ENCODE results near the gene EXOG. TPM values are rescaled to one million over a fixed set of nuclear protein-coding genes. Genes with fewer than 3 reads are reported as not detected.

EXOG gene
- total and polyA plus RNA-seq, 7 donors = 2.9 to 14.5 (median 4.5) TPM

GRCh38 chr3:38560996-38561717 lies 65.0 kb downstream of the EXOG start:
- H3K27ac ChIP-seq = no peak overlapping the region
- DNase-seq (peak in 1 of 2 donors; percentile 22), ATAC-seq (peak in 2 of 4 donors; percentile 13 to 61)
- H3K36me3 ChIP-seq (ENCODE audit: insufficient read depth in 1 of 2, low read depth in 1 of 2) = no peaks in the 10 kb centered on the region
- TF ChIP-seq CTCF (IDR thresholded peaks at IDR 0.05) = no peak
- intact Hi-C loops (cut with DNase I) = no loop called here
- no peaks in the 10 kb centered on the region for H3K9me3 ChIP-seq
- no peak overlapping the region for H3K4me3 ChIP-seq
- H3K4me1 ChIP-seq = no peaks in the 10 kb centered on the region
- H3K27me3 ChIP-seq (ENCODE audit: insufficient read depth in 3 of 3, low read length in 2 of 3) = no peaks in the 10 kb centered on the region
- 68 to 73% (median 72%) methylated on average over 7 of the region's 7 CpGs for WGBS, 3 donors

- no peak for ATAC-seq
- H3K4me1 ChIP-seq = no peaks in the 10 kb centered on the region
- no peak overlapping the region for H3K4me3 ChIP-seq
- H3K27me3 ChIP-seq (ENCODE audit: insufficient read depth in 3 of 3, low read length in 2 of 3) = no peaks in the 10 kb centered on the region
- H3K36me3 ChIP-seq (ENCODE audit: insufficient read depth in 1 of 2, low read depth in 1 of 2) = no peaks in the 10 kb centered on the region
- 80 to 83% (median 80%) methylated on average over 10 of the region's 10 CpGs for WGBS, 3 donors
- peak in 1 of 2 donors; percentile 25 for DNase-seq
- H3K27ac ChIP-seq = no peak overlapping the region
- no peaks in the 10 kb centered on the region for H3K9me3 ChIP-seq
- TF ChIP-seq CTCF (IDR thresholded peaks at IDR 0.05) = no peak
- intact Hi-C loops (cut with DNase I) = no loop called here
Observed at GRCh38 chr3:38561746-38562466, 65.8 kb downstream of the EXOG start.

- no peak for TF ChIP-seq CTCF (IDR thresholded peaks at IDR 0.05)
- Histone ChIP-seq H3K27me3 (ENCODE audit: insufficient read depth in 3 of 3, low read length in 2 of 3) (no peaks in the 10 kb centered on the region), H3K36me3 (ENCODE audit: insufficient read depth in 1 of 2, low read depth in 1 of 2) (no peaks in the 10 kb centered on the region), H3K4me3 (no peak overlapping the region), H3K27ac (no peak overlapping the region), H3K9me3 (no peaks in the 10 kb centered on the region), H3K4me1 (no peaks in the 10 kb centered on the region)
- DNase-seq (peak in 1 of 2 donors; percentile 30), ATAC-seq (no peak)
- intact Hi-C loops (cut with DNase I) = no loop called here
- WGBS, 3 donors = 95 to 98% (median 96%) methylated on average over 7 of the region's 7 CpGs
Observed at GRCh38 chr3:38562467-38562925, 66.4 kb downstream of the EXOG start.

- intact Hi-C loops (cut with DNase I) = no loop called here
- 85 to 87% (median 86%) methylated on average over 14 to 15 of the region's 15 CpGs for WGBS, 3 donors
- TF ChIP-seq CTCF (IDR thresholded peaks at IDR 0.05) = no peak
- no peaks in the 10 kb centered on the region for H3K27me3 ChIP-seq (ENCODE audit: insufficient read depth in 3 of 3, low read length in 2 of 3)
- H3K4me3 ChIP-seq = no peak overlapping the region
- H3K9me3 ChIP-seq = no peaks in the 10 kb centered on the region
- peak in 1 of 2 donors; percentile 38 for DNase-seq
- ATAC-seq = no peak
- H3K4me1 ChIP-seq = no peaks in the 10 kb centered on the region
- no peak overlapping the region for H3K27ac ChIP-seq
- no peaks in the 10 kb centered on the region for H3K36me3 ChIP-seq (ENCODE audit: insufficient read depth in 1 of 2, low read depth in 1 of 2)
Observed at GRCh38 chr3:38563070-38563885, 67.1 kb downstream of the EXOG start.

All from psoas muscle (tissue), 8 donors.